Osteoblast (primary cell): ENCODE data around the gene TAF10. TPM values are rescaled to one million over a fixed set of nuclear protein-coding genes. Genes with fewer than 3 reads are reported as not detected.

ENCODE experiments used
- DNase-seq: peaks from one replicate; pipeline ENCODE4 v3.0.0; 2011; ENCODE audit warnings: low spot score, mixed read lengths; ENCODE audit not compliant: insufficient read length; ENCODE audit errors: missing footprints
- H2AFZ ChIP-seq: 2 replicates; pipeline ENCODE4 v1.6.0; 2011; ENCODE audit warnings: mild to moderate bottlenecking, low read length
- H3K27ac ChIP-seq: 2 replicates; pipeline ENCODE4 v1.5.1; 2011; ENCODE audit warnings: mild to moderate bottlenecking, low read depth, low read length, moderate library complexity
- H3K27me3 ChIP-seq: 2 replicates; pipeline ENCODE4 v1.6.0; 2012; ENCODE audit warnings: mild to moderate bottlenecking, control low read depth, inconsistent platforms, low read length, moderate library complexity; ENCODE audit not compliant: insufficient read depth
- H3K36me3 ChIP-seq: 2 replicates; pipeline ENCODE4 v1.5.1; 2011; ENCODE audit warnings: mild to moderate bottlenecking, low read length, control low read depth, moderate library complexity; ENCODE audit not compliant: insufficient read depth
- H3K4me1 ChIP-seq: 2 replicates; pipeline ENCODE4 v1.5.1; 2011; ENCODE audit warnings: mild to moderate bottlenecking, low read length, control low read depth, moderate library complexity; ENCODE audit not compliant: insufficient read depth
- H3K4me2 ChIP-seq: 2 replicates; pipeline ENCODE4 v1.6.0; 2011; ENCODE audit warnings: mild to moderate bottlenecking, low read length; ENCODE audit not compliant: insufficient read depth
- H3K4me3 ChIP-seq: fragments of 200-600 bp; sonication (generic); 3 replicates; pipeline ENCODE4 v1.5.1; 2012; ENCODE audit warnings: mild to moderate bottlenecking, low read length, inconsistent platforms; ENCODE audit not compliant: insufficient read depth
- H3K79me2 ChIP-seq: 2 replicates; pipeline ENCODE4 v1.6.0; 2012; ENCODE audit warnings: mild to moderate bottlenecking, low read length, control low read depth, inconsistent platforms; ENCODE audit not compliant: insufficient read depth
- H3K9me3 ChIP-seq: 2 replicates; pipeline ENCODE4 v1.5.1; 2011; ENCODE audit warnings: low read depth, low read length, control low read depth
- H4K20me1 ChIP-seq: 2 replicates; pipeline ENCODE4 v1.6.0; 2012; ENCODE audit warnings: mild to moderate bottlenecking, low read length, control low read depth; ENCODE audit not compliant: insufficient read depth
- CTCF ChIP-seq: IDR thresholded peaks from 2 replicates; pipeline ENCODE4 v1.5.1; 2011; ENCODE audit warnings: mild to moderate bottlenecking, low read depth, low read length, moderate library complexity; ENCODE audit errors: extremely low read depth
- total RNA-seq: library from RNA; depleted of rRNA; stranded (reverse); fragments of >200 nt; gene quantifications from 2 replicates; pipeline ENCODE4 v1.2.3, GENCODE V29; 2012

The TAF10 gene
- total RNA-seq, 1 donor = 23.5 TPM

GRCh38 chr11:6627762-6628241 lies 15.8 kb upstream of the TAF10 start:
- H3K36me3 ChIP-seq = no peaks in the 10 kb centered on the region

GRCh38 chr11:6626971-6627761 lies 15.2 kb upstream of the TAF10 start:
- H3K79me2 ChIP-seq = no peaks in the 10 kb centered on the region

More at GRCh38 chr11:6627762-6628241, 15.8 kb upstream of the TAF10 start:
- Histone ChIP-seq H3K4me1 (no peaks in the 10 kb centered on the region), H2AFZ (no peak overlapping the region), H3K27me3 (no peaks in the 10 kb centered on the region), H3K9me3 (no peaks in the 10 kb centered on the region), H4K20me1 (no peaks in the 10 kb centered on the region), H3K4me3 (no peak overlapping the region), H3K79me2 (no peaks in the 10 kb centered on the region), H3K27ac (no peak overlapping the region), H3K4me2 (no peak overlapping the region)
- DNase-seq = no peak
- TF ChIP-seq CTCF = no peak

GRCh38 chr11:6625832-6626420 lies 13.9 kb upstream of the TAF10 start:
- no peaks in the 10 kb centered on the region for H3K27me3 ChIP-seq
- H4K20me1 ChIP-seq = no peaks in the 10 kb centered on the region
- DNase-seq = no peak
- H3K27ac ChIP-seq = no peak overlapping the region
- no peaks in the 10 kb centered on the region for H3K79me2 ChIP-seq
- no peaks in the 10 kb centered on the region for H3K4me1 ChIP-seq
- H3K9me3 ChIP-seq = no peaks in the 10 kb centered on the region
- no peak overlapping the region for H2AFZ ChIP-seq
- TF ChIP-seq CTCF = no peak
- no peak overlapping the region for H3K4me2 ChIP-seq
- no peaks in the 10 kb centered on the region for H3K36me3 ChIP-seq
- H3K4me3 ChIP-seq = no peak overlapping the region

More at GRCh38 chr11:6626971-6627761, 15.2 kb upstream of the TAF10 start:
- Histone ChIP-seq H3K4me3 (no peak overlapping the region), H3K4me2 (no peak overlapping the region), H2AFZ (no peak overlapping the region), H3K4me1 (no peaks in the 10 kb centered on the region), H3K9me3 (no peaks in the 10 kb centered on the region), H3K36me3 (no peaks in the 10 kb centered on the region), H4K20me1 (no peaks in the 10 kb centered on the region), H3K27me3 (no peaks in the 10 kb centered on the region), H3K27ac (no peak overlapping the region)
- TF ChIP-seq CTCF = no peak
- DNase-seq = peak; percentile 92

GRCh38 chr11:6625156-6625831 lies 13.3 kb upstream of the TAF10 start:
- no peaks in the 10 kb centered on the region for H4K20me1 ChIP-seq
- TF ChIP-seq CTCF = no peak
- H3K79me2 ChIP-seq = no peaks in the 10 kb centered on the region
- H3K4me2 ChIP-seq = no peak overlapping the region
- H3K27ac ChIP-seq = no peak overlapping the region
- H3K4me1 ChIP-seq = no peaks in the 10 kb centered on the region
- H3K4me3 ChIP-seq = no peak overlapping the region
- H3K27me3 ChIP-seq = no peaks in the 10 kb centered on the region
- no peak for DNase-seq
- no peaks in the 10 kb centered on the region for H3K36me3 ChIP-seq
- H3K9me3 ChIP-seq = no peaks in the 10 kb centered on the region
- no peak overlapping the region for H2AFZ ChIP-seq
